RCC 7860 (cell line): ENCODE results near the gene PLSCR2.
"Not testable (repeated sequence)": the region's sequence is repeated elsewhere in the genome, so short reads cannot be mapped to it uniquely, and the experiment has no call there.

Experiments used
- DNase-seq: peaks from one replicate; pipeline ENCODE4 v3.0.0-alpha.2; 2015; ENCODE audit warnings: low spot score
- FAIRE-seq: peaks from 2 replicates; lab custom pipeline; 2012; peaks lifted over from hg19 to GRCh38; lab: Jason Lieb, UNC

Gene PLSCR2

DNA sequence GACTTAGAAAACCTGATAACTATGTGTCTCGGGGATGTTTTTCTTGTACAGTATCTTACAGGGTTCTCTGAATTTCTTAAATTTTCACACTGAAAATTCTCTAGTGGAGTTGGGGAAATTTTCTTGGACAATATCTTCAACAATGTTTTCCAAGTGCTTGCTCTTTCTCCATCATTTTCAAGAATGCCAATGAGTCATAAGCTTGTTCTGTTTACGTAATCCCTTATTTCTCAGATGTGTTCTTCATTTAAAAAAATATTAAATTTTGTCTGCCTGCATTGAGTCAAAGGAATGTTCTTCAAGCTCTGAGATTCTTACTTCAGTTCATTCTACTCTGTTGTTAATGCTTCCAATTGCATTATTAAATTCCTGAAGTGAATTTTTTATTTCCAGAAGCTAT, 21.9 kb upstream of the PLSCR2 start:
- no peak for DNase-seq
- no peak for FAIRE-seq

DNA sequence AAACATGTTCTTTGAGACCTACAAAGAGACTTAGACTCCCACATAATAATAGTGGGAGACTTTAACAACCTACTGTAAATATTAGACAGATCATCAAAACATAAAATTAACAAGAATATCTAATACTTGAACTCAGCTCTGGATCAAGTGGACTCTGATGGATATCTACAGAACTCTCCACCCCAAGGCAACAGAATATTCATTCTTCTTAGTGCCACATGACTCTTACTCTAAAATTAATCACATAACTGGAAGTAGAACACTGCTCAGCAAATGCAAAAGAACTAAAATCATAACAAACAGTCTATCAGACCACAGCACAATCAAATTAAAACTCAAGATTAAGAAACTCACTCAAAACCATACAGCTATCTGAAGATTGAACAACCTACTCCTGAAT, 15.9 kb upstream of the PLSCR2 start:
- FAIRE-seq, result no peak
- DNase-seq, result no peak

DNA sequence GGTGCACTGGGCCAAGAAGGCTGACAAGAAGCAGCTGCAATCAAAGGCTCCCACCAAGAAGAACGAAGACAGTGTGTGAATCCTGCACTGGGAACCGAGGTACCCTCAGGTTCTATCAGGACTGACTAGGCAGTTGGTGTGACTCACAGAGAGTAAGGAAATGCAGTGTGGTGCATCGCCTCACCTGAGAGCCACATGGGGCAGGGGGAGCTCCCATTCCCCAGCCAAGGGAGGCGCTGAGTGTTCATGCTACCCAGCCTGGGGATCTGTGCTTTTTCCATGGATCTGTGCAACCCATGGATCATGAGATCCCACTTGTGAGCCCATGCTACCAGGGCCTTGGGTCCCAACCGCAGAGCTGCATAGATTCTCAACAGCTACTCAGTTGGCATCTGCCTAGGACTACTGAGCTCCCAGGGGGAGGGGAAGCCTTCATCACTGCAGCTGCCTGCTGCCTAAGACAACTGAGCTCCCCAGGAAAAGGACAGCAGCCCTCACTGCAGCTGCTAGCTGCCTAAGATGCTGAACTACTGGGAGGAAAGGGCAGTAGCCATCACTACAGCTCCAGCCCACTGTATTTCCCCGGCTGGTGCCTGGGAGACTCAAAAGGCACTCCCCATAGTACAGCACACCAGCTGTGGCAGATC, 6.9 kb upstream of the PLSCR2 start:
- FAIRE-seq (no peak), DNase-seq (no peak)

DNA sequence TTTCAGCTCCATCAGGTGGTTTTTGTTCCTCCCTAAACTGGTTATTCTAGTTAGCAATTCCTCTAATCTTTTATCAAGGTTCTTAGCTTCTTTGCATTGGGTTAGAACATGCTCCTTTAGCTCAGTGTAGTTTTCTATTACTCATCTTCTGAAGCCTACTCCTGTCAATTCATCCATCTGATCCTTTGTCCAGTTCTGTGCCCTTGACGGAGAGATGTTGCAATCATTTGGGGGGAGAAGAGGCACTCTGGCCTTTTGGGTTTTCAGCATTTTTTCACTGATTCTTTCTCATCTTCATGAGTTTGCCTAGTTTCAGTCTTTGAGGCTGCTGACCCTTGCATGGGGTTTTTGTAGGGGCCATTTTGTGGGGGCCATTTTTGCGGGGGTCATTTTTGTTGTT, 5.6 kb upstream of the PLSCR2 start:
- not testable (repeated sequence) for DNase-seq, FAIRE-seq

GRCh38 chr3:146473726-146474125, 4.4 kb upstream of the PLSCR2 start:
- no peak for FAIRE-seq

DNA sequence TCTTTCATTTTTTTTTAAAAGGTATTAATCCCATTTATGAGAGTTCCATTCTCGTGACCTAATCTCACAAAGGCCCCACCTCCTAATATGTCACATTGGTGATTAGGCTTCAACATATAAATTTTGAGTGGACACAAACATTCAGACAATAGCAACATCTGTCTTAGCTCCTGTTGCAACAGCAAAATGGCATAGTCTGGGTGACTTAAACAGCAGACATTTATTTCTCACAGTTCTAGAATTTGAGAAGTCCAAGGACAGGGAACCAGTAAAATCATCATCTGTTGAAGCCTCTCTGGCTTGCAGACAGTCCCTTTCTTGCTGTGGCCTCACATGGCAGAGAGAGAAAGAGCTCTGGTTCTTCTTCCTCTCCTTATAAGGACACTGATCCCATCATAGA, 3.2 kb upstream of the PLSCR2 start:
- FAIRE-seq, result no peak
- no peak for DNase-seq

More at GRCh38 chr3:146473726-146474125, 4.4 kb upstream of the PLSCR2 start:
- DNase-seq, result no peak

- DNase-seq (no peak), FAIRE-seq (no peak)
Observed at GRCh38 chr3:146471012-146471411, 1.7 kb upstream of the PLSCR2 start.

DNA sequence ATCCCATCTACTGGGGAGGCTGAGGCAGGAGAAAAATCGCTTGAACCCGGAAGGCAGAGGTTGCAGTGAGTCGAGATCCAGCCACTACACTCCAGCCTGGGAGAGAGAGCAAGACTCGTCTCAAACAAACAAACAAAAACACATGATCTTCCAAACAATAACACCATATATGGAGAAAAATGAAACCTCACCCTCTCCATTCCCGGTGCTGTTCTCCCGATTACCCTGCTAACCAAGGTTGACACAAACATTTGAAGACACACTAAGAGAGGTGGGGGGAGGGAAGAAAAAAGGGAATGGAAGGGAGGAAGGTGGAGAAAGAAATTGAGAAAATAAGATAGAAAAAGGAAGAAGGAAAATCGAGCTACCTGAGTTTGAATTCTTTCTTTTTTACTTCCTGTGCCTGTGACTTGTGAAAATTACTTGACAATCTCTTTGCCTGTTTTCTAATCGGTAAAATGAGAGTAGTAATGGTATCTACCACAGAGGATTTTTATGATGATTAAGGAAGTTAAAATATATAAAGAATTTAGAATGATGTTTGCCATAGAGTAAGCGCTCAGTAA, 1.1 kb upstream of the PLSCR2 start:
- DNase-seq (no peak), FAIRE-seq (no peak)

- DNase-seq (no peak), FAIRE-seq (no peak)
Observed at GRCh38 chr3:146468671-146469149, 651 bp downstream of the PLSCR2 start.

GRCh38 chr3:146468234-146468633, 1.1 kb downstream of the PLSCR2 start:
- DNase-seq (no peak), FAIRE-seq (no peak)

GRCh38 chr3:146466604-146467003, 2.8 kb downstream of the PLSCR2 start:
- DNase-seq, result no peak
- no peak for FAIRE-seq

DNA sequence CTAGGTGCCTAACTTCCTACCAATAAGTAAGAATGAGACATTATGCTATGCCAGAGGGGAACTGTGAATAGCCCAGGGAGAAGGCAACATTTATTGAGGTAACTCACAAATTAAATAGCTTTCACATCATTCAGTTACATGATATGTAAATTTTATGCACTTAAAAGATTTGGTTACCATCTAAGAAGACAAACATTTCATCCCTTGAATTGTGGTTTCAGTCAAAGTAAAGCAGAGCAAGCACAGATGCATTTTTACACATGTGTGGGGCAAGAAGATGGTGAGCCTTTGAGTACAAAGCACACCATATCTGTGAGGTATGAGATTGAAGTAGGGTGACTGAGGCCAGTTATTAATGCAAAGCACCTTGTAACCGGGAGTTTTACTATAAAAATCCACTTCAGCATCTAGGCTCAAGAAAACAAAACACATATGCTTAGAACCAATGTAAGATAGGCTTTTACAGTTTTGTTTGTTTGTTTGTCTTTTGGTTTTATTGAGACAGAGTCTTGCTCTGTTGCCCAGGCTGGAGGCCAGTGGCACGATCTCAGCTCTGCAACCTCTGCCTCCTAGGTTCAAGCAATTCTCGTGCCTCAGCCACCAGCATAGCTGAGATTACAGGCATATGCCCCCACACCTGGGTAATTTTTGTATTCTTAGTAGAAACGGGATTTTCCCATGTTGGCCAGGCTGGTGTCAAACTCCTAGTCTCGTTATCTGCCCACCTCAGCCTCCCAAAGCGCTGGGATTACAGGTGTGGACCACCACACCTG, 3.5 kb downstream of the PLSCR2 start:
- DNase-seq (no peak), FAIRE-seq (no peak)

DNA sequence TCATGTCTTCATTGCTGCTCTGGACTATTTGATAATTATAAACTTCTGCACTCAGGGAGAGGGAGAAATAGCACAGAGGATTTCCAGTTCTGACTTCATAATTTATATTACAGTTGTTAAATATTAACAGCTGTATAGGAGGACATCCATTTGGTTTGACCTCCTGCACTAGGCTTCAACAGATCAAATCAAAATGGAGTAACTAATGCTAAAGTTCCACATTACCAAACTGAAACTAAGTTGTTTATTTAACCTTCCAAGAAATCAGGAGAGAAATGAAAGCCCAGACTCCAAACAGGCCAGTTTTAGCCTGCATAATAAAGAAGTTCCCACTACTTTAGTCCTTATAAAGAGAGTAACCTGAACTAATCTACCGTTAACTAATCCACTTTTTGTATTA, 4.6 kb downstream of the PLSCR2 start:
- DNase-seq, result no peak
- FAIRE-seq, result no peak

- FAIRE-seq, result no peak
Observed at GRCh38 chr3:146464005-146464595, 5.3 kb downstream of the PLSCR2 start.

DNA sequence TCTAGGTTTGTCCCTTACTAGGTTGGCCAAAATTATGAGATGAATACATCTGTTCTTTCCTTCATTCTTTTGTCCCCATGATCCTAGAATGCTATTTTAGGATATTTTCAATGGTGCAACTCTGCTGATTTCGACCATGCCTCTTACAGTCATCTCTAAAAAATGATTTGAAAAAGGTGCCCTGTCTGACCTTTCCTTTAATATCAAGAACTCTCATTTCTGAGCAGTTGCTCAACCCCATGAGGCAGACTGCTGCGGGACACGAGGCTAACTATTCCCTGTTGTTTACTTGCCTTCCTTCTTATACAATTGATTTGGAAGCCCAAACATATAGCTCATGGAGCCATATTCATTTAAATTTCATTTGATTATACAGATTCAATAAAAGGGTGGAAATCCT, 14.6 kb downstream of the PLSCR2 start:
- no peak for FAIRE-seq
- DNase-seq, result no peak

More at GRCh38 chr3:146464005-146464595, 5.3 kb downstream of the PLSCR2 start:
- DNase-seq, result no peak

- DNase-seq (no peak), FAIRE-seq (no peak)
Observed at GRCh38 chr3:146449613-146450012, 19.7 kb downstream of the PLSCR2 start.

DNA sequence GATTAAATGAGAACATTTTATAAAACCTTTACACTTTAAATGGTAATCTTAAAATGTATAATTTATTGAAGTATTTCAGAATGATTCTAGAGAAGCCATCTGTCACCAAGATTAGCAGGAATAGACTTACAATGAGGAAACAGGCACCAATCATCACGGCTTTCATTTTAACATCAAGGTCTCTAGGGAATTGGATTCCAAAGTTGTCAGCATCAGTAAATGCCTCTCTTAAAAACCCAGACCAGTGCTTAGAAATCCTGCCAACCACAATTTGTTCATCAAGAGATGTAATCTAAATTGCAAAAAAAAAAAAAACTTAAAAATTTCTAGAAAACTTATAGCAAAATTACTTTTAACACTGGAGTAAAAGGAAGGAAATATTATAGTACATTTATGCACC, 20.3 kb downstream of the PLSCR2 start:
- FAIRE-seq (no peak), DNase-seq (no peak)

- FAIRE-seq, result no peak
- no peak for DNase-seq
Observed at GRCh38 chr3:146446026-146446425, 23.3 kb downstream of the PLSCR2 start.

GRCh38 chr3:146440310-146440709, 29.1 kb downstream of the PLSCR2 start:
- DNase-seq, FAIRE-seq: not testable (repeated sequence)

DNA sequence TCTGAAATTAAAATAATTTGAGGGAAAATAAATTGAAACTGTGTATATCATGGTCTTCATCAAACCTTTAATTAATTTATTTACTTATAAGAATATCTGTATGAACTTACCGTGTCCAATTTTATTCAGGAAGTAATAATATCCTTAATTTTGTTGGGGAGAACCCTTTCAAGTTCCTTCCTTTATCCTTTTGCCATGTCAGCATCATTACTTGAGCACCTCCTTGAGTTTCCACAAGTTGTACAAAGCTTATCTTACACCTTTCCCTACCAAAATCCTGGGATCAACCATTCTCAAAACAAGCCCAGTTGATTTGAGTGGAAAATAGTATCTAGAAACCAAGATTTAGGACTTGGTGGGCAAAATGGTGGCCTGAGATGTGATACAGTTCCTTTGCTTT, 37.3 kb downstream of the PLSCR2 start:
- DNase-seq (no peak), FAIRE-seq (no peak)

DNA sequence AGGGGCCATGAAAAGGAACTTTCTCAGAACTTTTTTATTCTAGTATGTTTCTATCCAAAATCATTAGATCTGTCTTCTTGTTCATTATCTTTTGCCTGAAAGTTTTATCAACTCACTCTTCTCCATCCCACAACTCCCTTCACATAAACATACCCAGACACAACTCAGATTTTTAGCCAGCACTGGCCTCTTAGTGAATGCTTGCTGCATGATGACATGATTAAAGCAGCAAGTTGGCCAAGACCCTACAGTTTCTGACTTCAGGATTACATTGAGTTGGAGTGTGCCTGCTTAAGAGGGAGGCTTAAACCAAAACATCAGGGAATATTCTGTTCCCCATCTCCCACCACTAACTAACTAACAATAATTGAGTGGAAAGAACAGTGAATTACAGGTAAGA, 38.1 kb downstream of the PLSCR2 start:
- DNase-seq (no peak), FAIRE-seq (no peak)

- no peak for FAIRE-seq
Observed at GRCh38 chr3:146425341-146425740, 44.0 kb downstream of the PLSCR2 start.

More at GRCh38 chr3:146425341-146425740, 44.0 kb downstream of the PLSCR2 start:
- no peak for DNase-seq
